ENCODE data around the gene HMGCLL1. TPM values are rescaled to one million over a fixed set of nuclear protein-coding genes. Genes with fewer than 3 reads are reported as not detected.

Gene HMGCLL1
- total RNA-seq, 1 experiment from 2014 or later, result not detected

- Histone ChIP-seq H3K27me3 (replicated peaks) (no peaks in the 10 kb centered on the region), H3K4me3 (no peak overlapping the region), H3K4me1 (replicated peaks) (no peaks in the 10 kb centered on the region), H3K36me3 (no peaks in the 10 kb centered on the region), H3K27ac (no peak overlapping the region), H3K9me3 (replicated peaks) (no peaks in the 10 kb centered on the region)
- no peak for DNase-seq (ENCODE audit: low read depth in 1 of 2, low spot score in 2 of 2)
Measured at GRCh38 chr6:55448451-55448850, 130.5 kb downstream of the HMGCLL1 start.

GRCh38 chr6:55447891-55448290 is 131.1 kb downstream of the HMGCLL1 start:
- Histone ChIP-seq H3K4me3 (no peak overlapping the region), H3K36me3 (no peaks in the 10 kb centered on the region), H3K9me3 (replicated peaks) (no peaks in the 10 kb centered on the region), H3K4me1 (replicated peaks) (no peaks in the 10 kb centered on the region), H3K27ac (no peak overlapping the region), H3K27me3 (replicated peaks) (no peaks in the 10 kb centered on the region)
- no peak for DNase-seq (ENCODE audit: low read depth in 1 of 2, low spot score in 2 of 2)

DNA sequence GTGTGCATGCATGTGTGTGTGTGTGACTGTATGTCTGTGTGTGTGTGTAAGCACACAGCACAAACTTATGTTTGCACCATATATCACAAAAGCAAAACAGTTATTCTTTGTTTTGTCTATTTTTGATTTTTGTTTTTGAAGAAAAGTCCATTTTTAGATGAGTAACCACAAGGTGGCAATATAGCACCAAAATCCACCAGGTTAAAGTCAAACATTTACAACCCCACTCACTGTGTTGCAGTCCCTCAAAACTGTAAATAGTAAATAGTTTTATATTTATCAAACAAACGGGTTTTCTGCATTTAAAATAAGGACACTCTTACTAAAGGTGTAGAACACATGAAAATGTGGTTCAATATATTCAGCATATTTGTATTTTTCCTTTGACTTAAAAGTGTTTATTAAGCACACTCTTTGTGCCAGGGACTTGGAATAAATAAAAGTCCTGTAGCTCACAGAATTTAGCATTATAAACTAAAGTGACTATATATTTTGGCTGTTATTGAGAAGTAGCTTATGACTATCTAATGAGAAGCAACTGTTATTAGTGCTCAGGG is 133.3 kb downstream of the HMGCLL1 start:
- H3K27me3 ChIP-seq (replicated peaks), result no peaks in the 10 kb centered on the region
- H3K36me3 ChIP-seq, result no peaks in the 10 kb centered on the region
- H3K4me1 ChIP-seq (replicated peaks), result no peaks in the 10 kb centered on the region
- no peaks in the 10 kb centered on the region for H3K9me3 ChIP-seq (replicated peaks)
- DNase-seq (ENCODE audit: low read depth in 1 of 2, low spot score in 2 of 2), result peak in 1 of 2 experiments; percentile 30
- H3K4me3 ChIP-seq, result no peak overlapping the region
- H3K27ac ChIP-seq, result no peak overlapping the region

DNA sequence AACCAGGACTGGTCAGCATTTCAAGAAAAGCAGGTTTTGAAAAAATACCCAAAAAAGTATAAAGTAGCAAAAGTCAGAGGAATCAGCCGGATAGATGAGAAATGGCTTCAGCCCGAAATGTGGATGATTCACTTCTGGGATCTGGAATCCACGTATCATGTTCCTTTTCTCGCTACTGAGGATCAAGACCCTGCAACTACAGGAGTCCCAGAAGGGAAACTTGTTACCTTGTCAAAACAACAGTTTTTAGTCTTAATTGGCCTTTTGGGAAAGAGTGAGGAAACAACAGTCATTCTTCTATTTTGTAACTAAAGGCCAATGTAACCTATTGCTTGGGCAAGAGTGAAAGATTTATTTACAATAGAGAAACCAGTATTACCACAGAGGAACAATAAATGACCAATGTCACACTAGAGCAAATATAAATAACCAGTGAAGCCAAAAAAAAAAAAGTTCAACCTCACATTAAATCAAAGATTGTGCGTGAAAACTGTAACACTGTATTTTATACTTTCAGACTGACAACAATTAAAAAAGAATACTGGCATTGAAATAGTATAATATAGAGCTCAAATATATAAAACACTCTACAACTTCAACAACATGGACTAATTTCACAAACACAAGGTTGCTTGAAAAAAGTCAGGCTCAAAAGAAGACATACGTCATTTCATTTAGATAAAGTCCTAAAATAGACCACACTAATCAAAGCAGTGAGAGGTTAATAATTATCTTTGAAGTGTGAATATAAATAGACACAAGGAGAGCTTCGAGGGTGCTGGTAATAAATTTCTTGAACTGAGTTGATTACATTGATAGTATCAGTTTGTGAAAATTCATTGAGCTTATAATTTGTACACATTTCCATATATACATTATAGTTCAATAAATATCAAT is 135.5 kb downstream of the HMGCLL1 start:
- no peaks in the 10 kb centered on the region for H3K4me1 ChIP-seq (replicated peaks)
- DNase-seq (ENCODE audit: low read depth in 1 of 2, low spot score in 2 of 2), result no peak
- H3K36me3 ChIP-seq, result no peaks in the 10 kb centered on the region
- H3K9me3 ChIP-seq (replicated peaks), result no peaks in the 10 kb centered on the region
- H3K27me3 ChIP-seq (replicated peaks), result peaks cover 6% of the 10 kb centered on the region; the same call in 1 of the 2 replicates
- H3K4me3 ChIP-seq, result no peak overlapping the region
- H3K27ac ChIP-seq, result no peak overlapping the region

GRCh38 chr6:55438203-55438602 is 140.8 kb downstream of the HMGCLL1 start:
- Histone ChIP-seq H3K4me1 (replicated peaks) (no peaks in the 10 kb centered on the region), H3K36me3 (no peaks in the 10 kb centered on the region), H3K4me3 (no peak overlapping the region), H3K27ac (no peak overlapping the region), H3K9me3 (replicated peaks) (no peaks in the 10 kb centered on the region), H3K27me3 (replicated peaks) (peaks cover 6% of the 10 kb centered on the region; the same call in 1 of the 2 replicates)
- no peak for DNase-seq (ENCODE audit: low read depth in 1 of 2, low spot score in 2 of 2)

GRCh38 chr6:55437141-55437540 is 141.9 kb downstream of the HMGCLL1 start:
- H3K27ac ChIP-seq, result no peak overlapping the region

DNA sequence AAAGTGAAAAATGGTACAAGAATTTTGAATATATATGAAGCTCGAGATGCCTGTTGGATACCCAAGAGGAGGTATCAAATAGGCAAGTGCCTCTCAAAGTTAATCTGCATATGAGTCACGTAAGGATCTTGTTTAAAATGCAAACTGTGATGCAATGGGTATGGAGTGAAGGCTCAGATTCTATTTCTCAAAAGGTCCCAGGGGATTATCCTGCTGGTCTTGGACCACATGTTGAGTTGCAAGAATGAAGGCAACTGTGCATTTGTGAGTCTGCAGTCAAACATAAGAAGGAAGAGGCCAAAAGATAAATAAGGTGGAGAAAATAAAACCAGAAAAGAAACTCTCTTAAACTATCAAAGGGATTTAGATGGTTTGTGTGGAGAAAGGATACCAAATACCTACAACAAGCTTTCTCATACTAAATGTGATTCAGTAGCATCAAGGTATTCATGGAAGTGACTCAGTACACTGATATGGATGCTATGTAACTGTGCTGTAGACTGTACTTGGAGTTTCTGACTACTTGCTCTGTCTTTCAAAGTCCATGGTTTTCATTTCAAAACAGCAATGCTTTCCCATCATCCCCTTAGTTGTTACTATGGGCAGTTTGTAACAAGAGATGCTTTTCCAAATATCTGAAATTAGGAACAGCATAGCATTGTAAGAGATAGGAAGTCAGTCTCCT is 145.4 kb downstream of the HMGCLL1 start:
- H3K36me3 ChIP-seq, result no peaks in the 10 kb centered on the region
- H3K27ac ChIP-seq, result no peak overlapping the region
- H3K27me3 ChIP-seq (replicated peaks), result no peaks in the 10 kb centered on the region
- DNase-seq (ENCODE audit: low read depth in 1 of 2, low spot score in 2 of 2), result no peak
- no peaks in the 10 kb centered on the region for H3K9me3 ChIP-seq (replicated peaks)
- H3K4me3 ChIP-seq, result no peak overlapping the region
- H3K4me1 ChIP-seq (replicated peaks), result no peaks in the 10 kb centered on the region

More at GRCh38 chr6:55437141-55437540, 141.9 kb downstream of the HMGCLL1 start:
- Histone ChIP-seq H3K4me1 (replicated peaks) (no peaks in the 10 kb centered on the region), H3K27me3 (replicated peaks) (peaks cover 6% of the 10 kb centered on the region; the same call in 1 of the 2 replicates), H3K9me3 (replicated peaks) (no peaks in the 10 kb centered on the region), H3K36me3 (no peaks in the 10 kb centered on the region), H3K4me3 (no peak overlapping the region)
- DNase-seq (ENCODE audit: low read depth in 1 of 2, low spot score in 2 of 2), result no peak

GRCh38 chr6:55423933-55424332 is 155.1 kb downstream of the HMGCLL1 start:
- H3K9me3 ChIP-seq (replicated peaks), result no peaks in the 10 kb centered on the region
- no peak for DNase-seq (ENCODE audit: low read depth in 1 of 2, low spot score in 2 of 2)
- H3K4me1 ChIP-seq (replicated peaks), result no peaks in the 10 kb centered on the region; the same call in 1 of the 2 replicates
- H3K27me3 ChIP-seq (replicated peaks), result no peaks in the 10 kb centered on the region
- H3K4me3 ChIP-seq, result no peak overlapping the region
- H3K36me3 ChIP-seq, result no peaks in the 10 kb centered on the region
- no peak overlapping the region for H3K27ac ChIP-seq

- Histone ChIP-seq H3K9me3 (replicated peaks) (no peaks in the 10 kb centered on the region), H3K4me1 (replicated peaks) (no peaks in the 10 kb centered on the region), H3K4me3 (no peak overlapping the region), H3K36me3 (no peaks in the 10 kb centered on the region), H3K27me3 (replicated peaks) (0 out of 2 replicates have a peak, but pooled peaks cover 3% of the 10 kb centered on the region), H3K27ac (no peak overlapping the region)
- DNase-seq (ENCODE audit: low read depth in 1 of 2, low spot score in 2 of 2), result no peak
Measured at GRCh38 chr6:55410674-55411073, 168.3 kb downstream of the HMGCLL1 start.

DNA sequence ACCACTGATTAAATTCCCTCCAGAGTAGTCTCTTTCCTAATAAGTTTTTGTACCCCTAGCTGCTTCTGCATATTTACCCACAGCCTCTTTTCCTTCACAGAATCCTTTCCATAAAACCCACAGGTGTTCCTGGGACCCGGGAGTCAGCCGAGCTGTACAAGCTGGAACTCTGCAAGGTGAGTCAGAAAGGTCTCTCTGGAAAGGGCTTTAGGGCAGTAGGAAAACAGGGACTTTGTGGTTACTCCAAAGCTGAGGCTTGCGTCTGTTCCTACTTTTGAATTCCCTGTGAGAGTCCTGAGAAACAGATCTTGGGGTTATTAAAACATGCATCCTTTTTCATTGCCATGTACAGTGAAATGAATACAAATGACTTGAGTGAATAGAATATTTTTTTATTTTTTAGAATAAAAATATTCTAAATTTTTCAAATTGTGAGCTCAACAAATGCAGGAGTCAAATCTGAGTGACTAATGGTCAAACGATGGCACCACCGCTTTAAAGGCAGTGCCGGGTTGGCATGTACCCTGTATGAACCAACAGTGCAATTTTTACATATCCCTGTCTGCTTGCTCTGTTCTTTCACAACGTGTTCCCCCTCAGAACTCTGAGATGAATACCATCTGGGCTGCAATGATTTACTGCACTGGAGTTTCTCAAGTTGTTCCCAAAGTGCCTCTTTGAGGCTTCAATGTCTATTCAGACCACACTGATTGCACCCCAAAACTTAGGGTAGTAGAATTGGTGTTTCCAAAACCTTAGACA is 173.3 kb downstream of the HMGCLL1 start:
- Histone ChIP-seq H3K9me3 (replicated peaks) (no peaks in the 10 kb centered on the region), H3K36me3 (no peaks in the 10 kb centered on the region), H3K27ac (no peak overlapping the region), H3K4me1 (replicated peaks) (no peaks in the 10 kb centered on the region), H3K4me3 (no peak overlapping the region), H3K27me3 (replicated peaks) (0 out of 2 replicates have a peak, but pooled peaks cover 2% of the 10 kb centered on the region)
- DNase-seq (ENCODE audit: low read depth in 1 of 2, low spot score in 2 of 2), result no peak

DNA sequence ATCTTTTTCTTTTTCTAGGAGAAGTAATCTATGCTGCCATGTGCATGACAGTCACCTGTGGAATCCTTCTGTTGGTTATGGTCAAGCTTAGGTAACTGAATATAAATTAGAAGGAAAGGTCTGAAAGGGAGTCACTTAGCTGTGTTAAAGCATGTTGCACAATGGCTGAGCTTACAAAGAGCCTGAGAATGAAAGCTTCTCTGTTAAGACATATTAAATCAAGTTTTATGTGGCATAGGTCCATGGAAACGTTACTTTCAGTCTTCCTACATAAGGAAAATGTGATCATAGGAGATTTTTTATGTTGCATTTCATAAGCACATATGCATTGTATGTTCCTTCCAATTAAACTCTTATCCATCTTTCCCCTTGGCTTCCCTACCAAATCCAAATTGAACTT is 179.6 kb downstream of the HMGCLL1 start:
- H3K36me3 ChIP-seq, result no peaks in the 10 kb centered on the region
- no peak overlapping the region for H3K27ac ChIP-seq
- H3K4me3 ChIP-seq, result no peak overlapping the region
- no peak for DNase-seq (ENCODE audit: low read depth in 1 of 2, low spot score in 2 of 2)
- H3K4me1 ChIP-seq (replicated peaks), result no peaks in the 10 kb centered on the region
- no peaks in the 10 kb centered on the region for H3K27me3 ChIP-seq (replicated peaks)
- H3K9me3 ChIP-seq (replicated peaks), result no peaks in the 10 kb centered on the region

DNA sequence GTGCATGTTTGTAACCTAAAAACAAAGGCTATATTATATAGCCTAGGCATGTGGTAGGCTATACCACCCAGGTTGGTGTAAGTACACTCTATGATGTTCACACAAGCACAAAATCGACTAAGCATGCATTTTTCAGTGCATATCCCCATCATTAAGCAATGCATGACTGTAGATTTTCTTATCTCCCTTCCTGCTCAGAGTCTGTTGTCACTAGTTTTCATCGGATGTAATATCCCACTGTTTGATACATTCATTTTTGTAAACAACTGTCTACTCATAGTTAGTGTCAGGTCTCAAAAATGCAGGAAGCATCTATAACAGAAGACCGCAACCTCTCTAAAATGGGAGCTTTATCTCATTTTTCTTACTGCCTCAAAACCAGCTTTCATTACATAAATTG is 181.0 kb downstream of the HMGCLL1 start:
- no peak overlapping the region for H3K27ac ChIP-seq
- DNase-seq (ENCODE audit: low read depth in 1 of 2, low spot score in 2 of 2), result no peak
- no peaks in the 10 kb centered on the region for H3K27me3 ChIP-seq (replicated peaks)
- H3K4me3 ChIP-seq, result no peak overlapping the region
- H3K36me3 ChIP-seq, result no peaks in the 10 kb centered on the region
- no peaks in the 10 kb centered on the region for H3K9me3 ChIP-seq (replicated peaks)
- H3K4me1 ChIP-seq (replicated peaks), result no peaks in the 10 kb centered on the region

- no peaks in the 10 kb centered on the region for H3K4me1 ChIP-seq (replicated peaks)
- no peaks in the 10 kb centered on the region for H3K36me3 ChIP-seq
- no peak for DNase-seq (ENCODE audit: low read depth in 1 of 2, low spot score in 2 of 2)
- no peaks in the 10 kb centered on the region for H3K9me3 ChIP-seq (replicated peaks)
- H3K27me3 ChIP-seq (replicated peaks), result no peaks in the 10 kb centered on the region
- H3K4me3 ChIP-seq, result no peak overlapping the region
- no peak overlapping the region for H3K27ac ChIP-seq
Measured at GRCh38 chr6:55395871-55396270, 183.1 kb downstream of the HMGCLL1 start.
